HUES64 (cell line): ENCODE results near the gene ASB15.

ENCODE experiments used
- H3K27ac ChIP-seq: 2 replicates; pipeline ENCODE4 v1.7.0; 2013; ENCODE audit warnings: low read depth, low read length, inconsistent platforms
- H3K27me3 ChIP-seq: 2 replicates; pipeline ENCODE4 v1.6.1; 2013; ENCODE audit warnings: mild to moderate bottlenecking, low read length; ENCODE audit not compliant: insufficient read depth
- H3K36me3 ChIP-seq: 2 replicates; pipeline ENCODE4 v1.6.1; 2013; ENCODE audit warnings: mild to moderate bottlenecking, low read length; ENCODE audit not compliant: insufficient read depth
- H3K4me1 ChIP-seq: 2 replicates; pipeline ENCODE4 v1.6.1; 2013; ENCODE audit warnings: mild to moderate bottlenecking, low read length, moderate library complexity; ENCODE audit not compliant: insufficient read depth
- H3K4me3 ChIP-seq: 2 replicates; pipeline ENCODE4 v1.5.1; 2013; ENCODE audit warnings: mild to moderate bottlenecking, low read length, moderate library complexity
- H3K9ac ChIP-seq: 2 replicates; pipeline ENCODE4 v1.6.1; 2013; ENCODE audit warnings: mild to moderate bottlenecking, low read depth, low read length
- H3K9me3 ChIP-seq: 2 replicates; pipeline ENCODE4 v1.6.1; 2013; ENCODE audit warnings: low read depth, low read length; ENCODE audit not compliant: insufficient read depth
- WGBS: fragments of 150-250, 120-280 bp; methylation state at CpG from one replicate; pipeline ENCODE4 v1.1.7; 2013; ENCODE audit warnings: missing lambda C conversion rate; 5-methylcytosine and 5-hydroxymethylcytosine counted together

The ASB15 gene

DNA sequence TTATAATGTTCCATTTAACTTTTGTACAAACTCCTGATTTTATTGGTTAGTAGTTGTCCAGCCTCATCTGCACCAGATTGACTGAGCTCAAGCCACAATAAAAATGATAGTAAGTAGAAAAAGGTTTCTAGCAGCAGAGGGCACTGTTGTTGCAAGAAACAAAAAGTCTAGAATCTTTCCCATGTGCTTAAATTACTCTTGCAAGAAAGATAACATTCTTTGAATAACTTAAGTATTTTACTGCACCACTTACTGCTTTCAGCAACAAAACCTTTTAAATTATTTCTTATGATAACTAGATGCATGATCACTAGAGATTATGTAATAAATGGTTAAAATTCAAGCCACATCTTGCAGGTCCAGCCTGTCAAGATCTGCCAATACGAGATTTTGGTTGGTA lies 81.1 kb downstream of the ASB15 start:
- Histone ChIP-seq H3K4me3 (no peak overlapping the region), H3K4me1 (0 out of 2 replicates have a peak, but pooled peaks cover 4% of the 10 kb centered on the region), H3K9me3 (no peaks in the 10 kb centered on the region), H3K9ac (no peak overlapping the region), H3K27me3 (no peaks in the 10 kb centered on the region), H3K36me3 (peaks cover 69% of the 10 kb centered on the region), H3K27ac (no peak overlapping the region)
- WGBS, result 100% methylated on average over 1 of the region's 1 CpG

DNA sequence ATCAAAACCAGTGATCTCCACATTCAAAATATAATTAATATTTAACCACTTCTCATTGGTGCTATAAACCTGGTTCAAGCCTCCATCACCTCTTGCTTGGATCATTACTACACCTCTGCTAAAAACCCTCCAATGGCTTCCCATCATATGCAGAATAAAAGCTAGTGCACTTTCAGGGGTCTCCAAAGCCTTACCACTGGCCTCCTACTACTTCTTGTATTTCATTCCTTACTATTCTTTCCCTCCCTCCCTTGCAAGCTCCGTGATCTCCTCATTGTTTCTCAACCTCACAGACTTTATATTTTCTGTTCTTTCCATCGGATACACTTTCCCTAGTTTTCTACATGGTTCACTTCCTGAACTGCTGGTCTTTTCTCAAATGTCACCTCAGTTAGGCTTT lies 85.5 kb downstream of the ASB15 start:
- no peak overlapping the region for H3K27ac ChIP-seq
- no peaks in the 10 kb centered on the region for H3K27me3 ChIP-seq
- peaks cover 88% of the 10 kb centered on the region for H3K36me3 ChIP-seq
- no peak overlapping the region for H3K4me3 ChIP-seq
- WGBS, result 92% methylated on average over 2 of the region's 2 CpGs
- no peak overlapping the region for H3K9ac ChIP-seq
- H3K9me3 ChIP-seq, result no peaks in the 10 kb centered on the region
- H3K4me1 ChIP-seq, result no peaks in the 10 kb centered on the region

GRCh38 chr7:123687727-123688126 lies 86.1 kb downstream of the ASB15 start:
- H3K36me3 ChIP-seq, result peaks cover 91% of the 10 kb centered on the region
- no peaks in the 10 kb centered on the region for H3K27me3 ChIP-seq
- H3K4me3 ChIP-seq, result no peak overlapping the region
- no peak overlapping the region for H3K27ac ChIP-seq
- no peak overlapping the region for H3K9ac ChIP-seq
- no CpG with 5 or more reads among the region's 1 CpG for WGBS
- H3K9me3 ChIP-seq, result no peaks in the 10 kb centered on the region
- peaks cover 1% of the 10 kb centered on the region; the same call in 1 of the 2 replicates for H3K4me1 ChIP-seq
